ENCODE data around the gene DIP2A.
"Not testable (repeated sequence)": the region's sequence is repeated elsewhere in the genome, so short reads cannot be mapped to it uniquely, and the experiment has no call there.

DIP2A gene

GRCh38 chr21:46454142-46454541, 4.5 kb upstream of the DIP2A start:
- no peak for DNase-seq

- DNase-seq = no peak
Measured at GRCh38 chr21:46454634-46455390, 3.9 kb upstream of the DIP2A start.

- no peak for DNase-seq
Measured at GRCh38 chr21:46455575-46456385, 2.9 kb upstream of the DIP2A start.

- DNase-seq = no peak
Measured at GRCh38 chr21:46456750-46457149, 1.9 kb upstream of the DIP2A start.

- DNase-seq = no peak
Measured at GRCh38 chr21:46457801-46458314, 833 bp upstream of the DIP2A start.

GRCh38 chr21:46459024-46459355, 299 bp downstream of the DIP2A start:
- DNase-seq = no peak

- DNase-seq = no peak
Measured at GRCh38 chr21:46459356-46460112, 843 bp downstream of the DIP2A start.

- no peak for DNase-seq
Measured at GRCh38 chr21:46461909-46462308, 3.2 kb downstream of the DIP2A start.

- not testable (repeated sequence) for DNase-seq
Measured at GRCh38 chr21:46465153-46465552, 6.5 kb downstream of the DIP2A start.

- DNase-seq = no peak
Measured at GRCh38 chr21:46465651-46466050, 7.0 kb downstream of the DIP2A start.

GRCh38 chr21:46468108-46468774, 9.6 kb downstream of the DIP2A start:
- no peak for DNase-seq

GRCh38 chr21:46469275-46469674, 10.6 kb downstream of the DIP2A start:
- DNase-seq = no peak

- DNase-seq = no peak
Measured at GRCh38 chr21:46471514-46471913, 12.8 kb downstream of the DIP2A start.

GRCh38 chr21:46472246-46472645, 13.6 kb downstream of the DIP2A start:
- no peak for DNase-seq

GRCh38 chr21:46474382-46474781, 15.7 kb downstream of the DIP2A start:
- DNase-seq = no peak

GRCh38 chr21:46475296-46475695, 16.6 kb downstream of the DIP2A start:
- no peak for DNase-seq

GRCh38 chr21:46477765-46478164, 19.1 kb downstream of the DIP2A start:
- DNase-seq = no peak

GRCh38 chr21:46478910-46479309, 20.2 kb downstream of the DIP2A start:
- DNase-seq = no peak

GRCh38 chr21:46480466-46480865, 21.8 kb downstream of the DIP2A start:
- no peak for DNase-seq

- DNase-seq = no peak
Measured at GRCh38 chr21:46482225-46482845, 23.6 kb downstream of the DIP2A start.

- DNase-seq = no peak
Measured at GRCh38 chr21:46482846-46483231, 24.1 kb downstream of the DIP2A start.
